Measurements from ENCODE around the gene CUX1.

The CUX1 gene

DNA sequence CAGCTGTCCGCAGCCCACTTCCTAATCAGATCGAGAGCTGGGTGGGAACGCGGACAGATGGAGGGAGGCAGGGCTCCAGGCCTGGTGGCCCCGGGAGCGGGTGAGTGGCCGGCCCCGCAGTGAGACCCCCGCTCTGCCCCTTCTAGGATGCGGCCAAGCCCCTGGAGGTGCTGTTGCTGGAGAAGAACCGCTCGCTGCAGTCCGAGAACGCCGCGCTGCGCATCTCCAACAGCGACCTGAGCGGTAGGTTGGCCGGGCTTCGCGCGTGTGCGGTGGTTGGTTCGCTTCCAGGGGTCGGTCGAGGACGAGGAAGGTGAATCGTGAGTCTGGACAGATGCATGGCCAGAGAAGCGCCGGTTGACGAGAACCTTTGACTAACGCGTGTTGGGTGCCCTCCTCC is 377.9 kb downstream of the CUX1 start:
- no peak for TF ChIP-seq POLR2A (IDR thresholded peaks at IDR 0.05; ENCODE audit: low read depth, low read length)
- no peak for TF ChIP-seq POLR2AphosphoS5 (IDR thresholded peaks at IDR 0.05; ENCODE audit: low read depth, low read length)
- TF ChIP-seq TAF1 (IDR thresholded peaks at IDR 0.05; ENCODE audit: borderline replicate concordance, low read depth, low read length) = no peak
- DNase-seq (ENCODE audit: insufficient read length) (no peak), FAIRE-seq (no peak)

DNA sequence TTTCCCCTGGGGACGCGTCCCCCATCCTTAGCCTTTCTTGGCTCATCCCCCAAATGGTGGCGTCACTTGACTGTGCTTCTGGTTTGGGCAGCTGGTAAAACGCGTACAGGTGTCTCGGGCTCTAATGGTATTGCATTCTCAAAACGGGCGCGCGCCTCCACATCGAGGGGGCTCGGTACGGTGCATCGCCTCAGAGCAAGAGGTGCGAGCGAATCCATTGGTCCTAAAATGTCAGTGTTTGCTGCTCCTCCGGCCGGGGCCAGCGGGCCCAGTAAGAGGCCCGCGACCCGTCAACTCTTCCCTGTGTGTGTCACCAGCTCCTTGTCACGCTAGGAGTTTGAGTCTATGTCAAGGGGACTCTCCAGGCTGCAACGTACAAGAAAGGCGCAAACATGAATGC is 378.6 kb downstream of the CUX1 start:
- DNase-seq (ENCODE audit: insufficient read length) (no peak), FAIRE-seq (no peak)
- TF ChIP-seq TAF1 (IDR thresholded peaks at IDR 0.05; ENCODE audit: borderline replicate concordance, low read depth, low read length) (no peak), POLR2A (IDR thresholded peaks at IDR 0.05; ENCODE audit: low read depth, low read length) (no peak), POLR2AphosphoS5 (IDR thresholded peaks at IDR 0.05; ENCODE audit: low read depth, low read length) (no peak)

DNA sequence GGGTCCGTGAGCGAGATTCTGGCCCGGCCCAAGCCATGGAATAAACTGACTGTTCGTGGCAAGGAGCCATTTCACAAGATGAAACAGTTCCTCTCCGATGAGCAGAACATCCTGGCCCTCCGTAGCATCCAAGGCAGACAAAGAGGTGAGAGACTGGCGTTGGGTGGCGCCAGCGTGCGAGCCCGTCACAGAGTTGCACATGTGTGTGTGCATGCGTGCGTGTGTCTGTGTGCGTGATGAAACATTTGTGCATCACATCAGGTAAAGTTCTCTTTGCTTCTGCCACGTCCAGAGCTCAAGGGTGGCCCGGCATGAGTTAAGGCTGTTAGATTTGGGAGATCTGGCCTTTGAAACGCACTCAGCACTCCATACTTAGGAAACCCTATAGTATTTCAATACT is 379.7 kb downstream of the CUX1 start:
- TF ChIP-seq TAF1 (IDR thresholded peaks at IDR 0.05; ENCODE audit: borderline replicate concordance, low read depth, low read length) = no peak
- no peak for TF ChIP-seq POLR2A (IDR thresholded peaks at IDR 0.05; ENCODE audit: low read depth, low read length)
- TF ChIP-seq POLR2AphosphoS5 (IDR thresholded peaks at IDR 0.05; ENCODE audit: low read depth, low read length) = no peak
- DNase-seq (ENCODE audit: insufficient read length) (no peak), FAIRE-seq (no peak)

DNA sequence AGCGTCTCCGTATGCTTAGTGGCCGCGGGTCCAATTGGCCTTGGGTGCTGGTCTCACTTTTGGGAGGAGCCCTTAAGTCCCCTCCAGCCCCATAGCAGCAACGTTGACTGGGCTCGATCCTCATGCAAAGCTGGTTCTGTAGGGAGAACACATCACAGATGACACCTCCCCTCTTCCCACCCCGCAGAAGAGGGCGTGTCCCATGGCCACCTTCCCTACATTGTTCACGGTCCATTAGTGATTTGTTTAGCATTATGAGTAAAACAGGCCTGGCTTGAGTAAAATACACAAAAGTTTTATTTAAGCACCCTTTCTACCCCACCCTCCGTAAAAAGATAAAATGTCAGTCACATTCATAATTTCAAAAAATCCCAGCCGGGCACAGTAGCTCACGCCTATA is 380.2 kb downstream of the CUX1 start:
- no peak for DNase-seq (ENCODE audit: insufficient read length)
- TF ChIP-seq POLR2A (IDR thresholded peaks at IDR 0.05; ENCODE audit: low read depth, low read length) = no peak
- no peak for TF ChIP-seq POLR2AphosphoS5 (IDR thresholded peaks at IDR 0.05; ENCODE audit: low read depth, low read length)
- TF ChIP-seq TAF1 (IDR thresholded peaks at IDR 0.05; ENCODE audit: borderline replicate concordance, low read depth, low read length) = no peak
- FAIRE-seq = no peak

DNA sequence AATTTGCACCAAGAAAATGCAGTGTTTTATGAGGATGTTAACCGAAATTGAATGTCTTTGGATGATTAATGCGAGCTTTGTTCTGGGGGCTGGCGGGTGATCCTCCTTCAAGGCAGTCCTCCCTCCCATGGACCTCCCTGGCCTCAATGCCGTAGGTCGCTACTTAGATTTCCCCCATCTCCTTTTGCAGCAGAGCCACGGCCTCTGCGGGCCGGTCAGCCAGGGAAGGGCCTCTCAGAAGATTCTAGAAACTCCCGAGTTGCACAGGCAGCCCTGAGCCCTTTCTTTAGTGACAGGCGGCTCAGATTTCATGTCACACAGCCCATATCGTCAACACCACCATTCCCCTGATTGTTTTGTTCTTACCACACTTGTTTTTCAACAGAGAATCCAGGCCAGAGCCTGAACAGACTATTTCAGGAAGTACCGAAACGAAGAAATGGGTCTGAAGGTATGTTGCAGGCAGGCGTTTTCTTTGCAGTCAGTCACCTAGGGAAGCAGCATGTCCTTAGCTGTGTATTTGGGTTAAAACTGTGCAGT is 381.1 kb downstream of the CUX1 start:
- TF ChIP-seq POLR2AphosphoS5 (IDR thresholded peaks at IDR 0.05; ENCODE audit: low read depth, low read length) (no peak), TAF1 (IDR thresholded peaks at IDR 0.05; ENCODE audit: borderline replicate concordance, low read depth, low read length) (no peak), POLR2A (IDR thresholded peaks at IDR 0.05; ENCODE audit: low read depth, low read length) (no peak)
- DNase-seq (ENCODE audit: insufficient read length) (no peak), FAIRE-seq (no peak)

DNA sequence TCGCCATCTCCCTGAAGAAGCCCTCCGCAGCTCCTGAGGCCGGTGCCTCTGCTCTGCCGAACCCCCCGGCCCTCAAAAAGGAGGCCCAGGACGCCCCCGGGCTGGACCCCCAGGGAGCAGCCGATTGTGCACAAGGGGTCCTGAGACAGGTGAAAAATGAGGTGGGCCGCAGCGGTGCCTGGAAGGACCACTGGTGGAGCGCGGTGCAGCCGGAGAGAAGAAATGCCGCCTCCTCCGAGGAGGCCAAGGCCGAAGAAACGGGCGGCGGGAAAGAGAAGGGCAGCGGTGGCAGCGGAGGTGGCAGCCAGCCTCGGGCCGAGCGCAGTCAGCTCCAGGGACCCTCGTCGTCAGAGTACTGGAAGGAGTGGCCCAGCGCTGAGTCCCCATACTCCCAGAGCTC is 384.1 kb downstream of the CUX1 start:
- FAIRE-seq (no peak), DNase-seq (ENCODE audit: insufficient read length) (no peak)

DNA sequence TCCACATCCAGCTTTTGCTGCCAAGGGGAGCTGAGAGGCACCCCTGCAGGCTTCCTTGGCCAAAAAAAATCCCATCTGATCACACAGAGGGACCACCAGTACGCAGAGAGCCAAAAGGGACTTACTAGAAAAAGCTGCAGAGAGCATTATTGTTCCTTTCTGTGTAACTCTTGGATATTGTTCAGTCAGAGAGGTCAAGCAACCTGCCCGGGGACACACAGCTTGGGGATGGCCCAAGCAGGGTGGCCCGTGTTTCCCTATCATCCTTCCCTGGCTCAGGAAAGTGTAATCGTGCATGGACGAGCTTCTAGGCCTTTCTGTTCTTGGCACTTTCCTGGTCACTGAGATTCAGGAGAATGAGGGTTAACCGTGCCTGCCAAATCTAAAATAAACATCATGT is 385.1 kb downstream of the CUX1 start:
- FAIRE-seq (no peak), DNase-seq (ENCODE audit: insufficient read length) (no peak)
- no peak for TF ChIP-seq POLR2AphosphoS5 (IDR thresholded peaks at IDR 0.05; ENCODE audit: low read depth, low read length)
- TF ChIP-seq TAF1 (IDR thresholded peaks at IDR 0.05; ENCODE audit: borderline replicate concordance, low read depth, low read length) = no peak
- TF ChIP-seq POLR2A (IDR thresholded peaks at IDR 0.05; ENCODE audit: low read depth, low read length) = no peak

More for the DNA sequence above, 384.1 kb downstream of the CUX1 start:
- TF ChIP-seq POLR2AphosphoS5 (IDR thresholded peaks at IDR 0.05; ENCODE audit: low read depth, low read length) = no peak
- no peak for TF ChIP-seq POLR2A (IDR thresholded peaks at IDR 0.05; ENCODE audit: low read depth, low read length)
- TF ChIP-seq TAF1 (IDR thresholded peaks at IDR 0.05; ENCODE audit: borderline replicate concordance, low read depth, low read length) = no peak

DNA sequence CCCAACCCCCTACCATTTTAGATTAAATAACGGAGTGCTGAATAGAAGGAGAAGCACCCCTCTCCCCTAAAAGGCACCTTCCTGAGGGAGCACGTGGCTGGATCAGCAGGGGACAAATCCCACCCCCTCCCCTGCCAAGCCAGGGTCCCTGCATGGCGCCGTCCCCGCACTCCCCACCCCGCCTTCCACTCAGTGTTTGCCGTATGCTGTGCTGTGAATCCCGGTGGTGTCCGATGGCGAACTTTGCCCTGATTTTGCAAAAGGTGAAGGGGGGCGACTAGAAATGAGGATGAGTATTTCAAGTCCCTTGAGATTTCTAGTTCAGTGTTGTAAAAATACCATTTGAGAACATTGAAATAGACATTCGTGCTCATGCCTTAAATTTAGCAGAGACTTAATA is 385.8 kb downstream of the CUX1 start:
- FAIRE-seq (no peak), DNase-seq (ENCODE audit: insufficient read length) (no peak)
- TF ChIP-seq TAF1 (IDR thresholded peaks at IDR 0.05; ENCODE audit: borderline replicate concordance, low read depth, low read length) (no peak), POLR2AphosphoS5 (IDR thresholded peaks at IDR 0.05; ENCODE audit: low read depth, low read length) (no peak), POLR2A (IDR thresholded peaks at IDR 0.05; ENCODE audit: low read depth, low read length) (no peak)

DNA sequence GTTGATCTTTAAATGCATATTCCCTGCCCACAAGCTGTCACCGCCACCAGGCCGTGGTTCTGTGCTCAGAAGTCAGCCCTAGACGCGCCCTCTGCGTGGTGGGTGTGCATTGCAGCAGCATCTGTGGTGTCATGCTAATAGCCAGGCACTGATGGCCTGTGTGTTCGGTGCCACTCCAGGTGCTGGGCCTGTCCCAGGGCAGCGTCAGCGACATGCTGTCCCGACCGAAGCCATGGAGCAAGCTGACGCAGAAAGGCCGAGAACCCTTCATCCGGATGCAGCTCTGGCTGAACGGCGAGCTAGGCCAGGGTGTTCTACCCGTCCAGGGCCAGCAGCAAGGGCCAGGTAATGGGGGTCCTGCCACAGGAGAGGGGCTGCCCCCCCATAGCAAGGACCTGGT is 386.8 kb downstream of the CUX1 start:
- FAIRE-seq (no peak), DNase-seq (ENCODE audit: insufficient read length) (no peak)
- no peak for TF ChIP-seq POLR2AphosphoS5 (IDR thresholded peaks at IDR 0.05; ENCODE audit: low read depth, low read length)
- no peak for TF ChIP-seq POLR2A (IDR thresholded peaks at IDR 0.05; ENCODE audit: low read depth, low read length)
- TF ChIP-seq TAF1 (IDR thresholded peaks at IDR 0.05; ENCODE audit: borderline replicate concordance, low read depth, low read length) = no peak

DNA sequence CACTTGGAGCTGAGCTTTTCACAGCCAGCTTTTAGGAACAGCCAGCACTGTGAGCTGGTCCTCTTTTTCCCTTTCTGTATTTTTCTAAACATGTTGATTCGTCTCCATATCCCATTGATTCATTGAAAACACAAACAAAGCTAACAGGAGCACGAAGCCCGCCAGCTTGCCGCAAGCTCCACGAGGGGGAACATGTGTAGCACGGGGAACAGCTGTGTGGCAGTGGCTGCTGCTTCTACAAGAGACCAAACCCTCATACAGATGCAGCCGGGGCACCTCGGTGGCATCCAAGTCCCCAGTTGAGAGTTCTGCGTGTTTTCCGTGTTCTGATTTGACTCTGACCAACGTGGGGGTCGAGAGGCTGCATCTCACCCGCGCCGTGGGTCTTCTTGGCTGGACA is 388.5 kb downstream of the CUX1 start:
- TF ChIP-seq POLR2AphosphoS5 (IDR thresholded peaks at IDR 0.05; ENCODE audit: low read depth, low read length) = no peak
- no peak for TF ChIP-seq POLR2A (IDR thresholded peaks at IDR 0.05; ENCODE audit: low read depth, low read length)
- TF ChIP-seq TAF1 (IDR thresholded peaks at IDR 0.05; ENCODE audit: borderline replicate concordance, low read depth, low read length) = no peak
- DNase-seq (ENCODE audit: insufficient read length) = no peak
- no peak for FAIRE-seq

DNA sequence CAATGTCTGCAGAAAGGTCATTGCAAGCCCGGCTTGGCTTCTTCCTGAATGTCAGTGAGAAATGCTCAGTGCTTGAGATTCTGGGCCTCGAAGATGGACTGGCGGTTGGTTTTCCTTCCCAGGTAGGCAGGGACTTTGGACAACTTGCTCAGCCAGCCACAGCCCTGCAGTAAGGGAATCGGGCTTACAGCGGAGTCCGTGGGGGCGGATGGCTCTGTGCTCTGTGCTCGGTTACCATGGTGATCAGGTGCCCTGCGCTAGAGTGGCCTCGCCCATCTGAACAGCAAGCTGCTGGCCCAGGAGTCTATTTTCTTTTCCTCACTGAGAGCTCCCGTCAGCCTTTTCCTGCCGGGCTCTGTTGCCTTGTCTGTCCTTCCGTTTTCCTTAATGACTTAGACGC is 391.4 kb downstream of the CUX1 start:
- DNase-seq (ENCODE audit: insufficient read length) (no peak), FAIRE-seq (no peak)
- TF ChIP-seq TAF1 (IDR thresholded peaks at IDR 0.05; ENCODE audit: borderline replicate concordance, low read depth, low read length) (no peak), POLR2A (IDR thresholded peaks at IDR 0.05; ENCODE audit: low read depth, low read length) (no peak), POLR2AphosphoS5 (IDR thresholded peaks at IDR 0.05; ENCODE audit: low read depth, low read length) (no peak)

DNA sequence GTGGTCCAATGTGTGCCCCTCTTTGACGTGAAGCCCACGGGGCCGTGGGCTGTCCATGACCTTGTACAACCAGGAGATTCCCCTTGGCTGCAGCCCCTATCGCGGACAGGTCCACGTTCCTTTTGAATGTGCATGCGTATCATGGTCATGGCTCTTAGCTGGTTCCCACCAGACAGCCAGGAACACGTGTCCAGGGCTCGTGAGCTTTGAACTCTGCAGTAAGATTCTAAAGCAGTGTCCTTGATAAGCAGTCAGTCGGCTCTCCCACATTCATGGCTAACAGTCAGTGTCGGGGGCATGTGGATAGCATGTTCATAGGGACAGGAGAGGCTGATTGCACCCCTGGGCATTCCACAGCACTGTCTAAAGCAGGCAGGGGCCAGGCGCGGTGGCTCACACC is 393.4 kb downstream of the CUX1 start:
- FAIRE-seq (no peak), DNase-seq (ENCODE audit: insufficient read length) (no peak)
- no peak for TF ChIP-seq TAF1 (IDR thresholded peaks at IDR 0.05; ENCODE audit: borderline replicate concordance, low read depth, low read length)
- TF ChIP-seq POLR2AphosphoS5 (IDR thresholded peaks at IDR 0.05; ENCODE audit: low read depth, low read length) = no peak
- TF ChIP-seq POLR2A (IDR thresholded peaks at IDR 0.05; ENCODE audit: low read depth, low read length) = no peak

Measured in GM12892 (cell line).